HepG2 (cell line): Measurements from ENCODE around the gene PYCARD. TPM values are rescaled to one million over a fixed set of nuclear protein-coding genes. Genes with fewer than 3 reads are reported as not detected.

Experiments used
- AGO1 ChIP-seq: fragments of 200-400 bp; formaldehyde crosslinking; IDR thresholded peaks from 2 replicates; pipeline ENCODE4 v1.6.1; 2017; ENCODE audit warnings: mild to moderate bottlenecking, low read depth, low read length, moderate library complexity; ENCODE audit not compliant: poor library complexity, severe bottlenecking
- CREM ChIP-seq, 2 experiments: sonication (generic) in 1 of 2; formaldehyde crosslinking in 1 of 2; IDR thresholded peaks; 2 replicates each; pipeline versions ENCODE4 v1.4.0 to v1.6.1; 2016 to 2020; ENCODE audit warnings: antibody characterized with exemption in 1 of 2, mild to moderate bottlenecking in 1 of 2, missing genetic modification reagents in 1 of 2
- DPF2 ChIP-seq: sonication (generic); formaldehyde crosslinking; IDR thresholded peaks from 2 replicates; pipeline ENCODE4 v1.4.0; 2020; ENCODE audit warnings: mild to moderate bottlenecking, low read depth, missing genetic modification reagents, borderline replicate concordance
- ELF4 ChIP-seq: sonication (generic); formaldehyde crosslinking; IDR thresholded peaks from 2 replicates; pipeline ENCODE4 v1.5.0; 2020; ENCODE audit warnings: missing genetic modification reagents, mild to moderate bottlenecking, moderate library complexity, borderline replicate concordance
- EZH2 ChIP-seq: conservative IDR thresholded peaks from 2 replicates; pipeline ENCODE4 v1.6.1; 2012; ENCODE audit warnings: mild to moderate bottlenecking, low read depth, low read length, moderate library complexity
- FOXO1 ChIP-seq: sonication (generic); formaldehyde crosslinking; IDR thresholded peaks from 2 replicates; pipeline ENCODE4 v1.4.0; 2020; ENCODE audit warnings: missing genetic modification reagents
- GTF2F1 ChIP-seq: fragments of 150-350 bp; IDR thresholded peaks from 2 replicates; pipeline ENCODE4 v1.6.1; 2014; ENCODE audit warnings: low read length
- MED1 ChIP-seq: sonication (generic); formaldehyde crosslinking; IDR thresholded peaks from 2 replicates; pipeline ENCODE4 v1.4.0; 2020; ENCODE audit warnings: missing genetic modification reagents
- MIER3 ChIP-seq: IDR thresholded peaks from 2 replicates; pipeline ENCODE4 v1.6.1; 2016; ENCODE audit warnings: missing compliant biosample characterization, borderline replicate concordance
- NCOA1 ChIP-seq: sonication (generic); formaldehyde crosslinking; IDR thresholded peaks from 2 replicates; pipeline ENCODE4 v1.9.0; 2021; ENCODE audit warnings: missing genetic modification reagents
- NONO ChIP-seq, 2 experiments: fragments of 450-650 bp in 1 of 2; sonication (generic) in 1 of 2; formaldehyde crosslinking in 1 of 2; IDR thresholded peaks in 1 of 2; conservative IDR thresholded peaks in 1 of 2; 2 replicates each; pipeline versions ENCODE4 v1.6.1 to v1.8.0; 2017 to 2022; ENCODE audit warnings: mild to moderate bottlenecking in 1 of 2, missing genetic modification reagents in 1 of 2, moderate library complexity in 1 of 2
- NRL ChIP-seq: sonication (generic); formaldehyde crosslinking; IDR thresholded peaks from 2 replicates; pipeline ENCODE4 v1.5.0; 2020; ENCODE audit warnings: missing genetic modification reagents, mild to moderate bottlenecking, moderate library complexity, borderline replicate concordance
- PHF5A ChIP-seq: IDR thresholded peaks from one replicate; pipeline ENCODE4 v1.6.1; 2018; ENCODE audit warnings: low read depth, missing genetic modification reagents; ENCODE audit not compliant: unreplicated experiment
- SAP130 ChIP-seq: IDR thresholded peaks from 2 replicates; pipeline ENCODE4 v1.6.1; 2016; ENCODE audit warnings: low read depth
- SATB2 ChIP-seq: sonication (generic); formaldehyde crosslinking; IDR thresholded peaks from 2 replicates; pipeline ENCODE4 v1.5.0; 2020; ENCODE audit warnings: missing genetic modification reagents
- TAF15 ChIP-seq: fragments of 200-400 bp; formaldehyde crosslinking; IDR thresholded peaks from one replicate; pipeline ENCODE4 v1.6.1; 2018; ENCODE audit warnings: mild to moderate bottlenecking, low read depth, low read length; ENCODE audit not compliant: poor library complexity, severe bottlenecking
- THRA ChIP-seq: sonication (generic); formaldehyde crosslinking; IDR thresholded peaks from 2 replicates; pipeline ENCODE4 v1.4.0; 2020; ENCODE audit warnings: missing genetic modification reagents, borderline replicate concordance
- WIZ ChIP-seq: sonication (generic); formaldehyde crosslinking; IDR thresholded peaks from 2 replicates; pipeline ENCODE4 v1.5.1; 2020; ENCODE audit warnings: mild to moderate bottlenecking, missing genetic modification reagents
- YEATS2 ChIP-seq: sonication (generic); formaldehyde crosslinking; IDR thresholded peaks from 2 replicates; pipeline ENCODE4 v1.4.0; 2020; ENCODE audit warnings: missing genetic modification reagents, borderline replicate concordance
- ZNF33A ChIP-seq: sonication (generic); formaldehyde crosslinking; IDR thresholded peaks from 2 replicates; pipeline ENCODE4 v1.5.1; 2020; ENCODE audit warnings: missing genetic modification reagents, mild to moderate bottlenecking, moderate library complexity, borderline replicate concordance
- ZNF354B ChIP-seq: sonication (generic); formaldehyde crosslinking; IDR thresholded peaks from 2 replicates; pipeline ENCODE4 v1.8.0; 2022; ENCODE audit warnings: mild to moderate bottlenecking, missing genetic modification reagents
- ZNF503 ChIP-seq: sonication (generic); formaldehyde crosslinking; IDR thresholded peaks from 2 replicates; pipeline ENCODE4 v1.4.0; 2020; ENCODE audit warnings: missing genetic modification reagents
- ZZZ3 ChIP-seq: sonication (generic); formaldehyde crosslinking; IDR thresholded peaks from 2 replicates; pipeline ENCODE4 v1.4.0; 2020; ENCODE audit warnings: missing genetic modification reagents, mild to moderate bottlenecking, borderline replicate concordance
- polyA plus RNA-seq, 8 experiments: library from polyadenylated mRNA; depleted of rRNA in 3 of 8; stranded (reverse) in 7 of 8; unstranded in 1 of 8; fragments of >200 nt; fragmentation: Illumina TruSeq in 4 of 8; extraction: Trizol in 4 of 8; gene quantifications; 2 replicates each; pipeline versions ENCODE4 v1.2.1 to v1.2.3, GENCODE V29; 2011 to 2016; ENCODE audit warnings: low read depth in 4 of 8, missing spikeins in 1 of 8, mixed read lengths in 1 of 8; ENCODE audit not compliant: insufficient read depth in 1 of 8
- total RNA-seq, 5 experiments: library from RNA; depleted of rRNA; stranded (reverse); fragments of >200 nt; fragmentation: Illumina TruSeq; extraction: Trizol; gene quantifications; 2 replicates each; pipeline ENCODE4 v1.2.3, GENCODE V29; 2016; ENCODE audit warnings: low read depth in 1 of 5
- TF ChIP-seq, protein P1 (sequence below): IDR thresholded peaks from 2 replicates; pipeline ENCODE4 v1.6.1; 2012; ENCODE audit warnings: inconsistent platforms
- TF ChIP-seq, protein P2 (sequence below): sonication (generic); formaldehyde crosslinking; IDR thresholded peaks from 2 replicates; pipeline ENCODE4 v1.5.0; 2020; ENCODE audit warnings: missing genetic modification reagents

PYCARD gene
- total and polyA plus RNA-seq, 2 of the 13 experiments (the other 11 are each of a cell fraction or from before 2014, with no cell fraction given), result 4.8 to 9.2 TPM

- TF ChIP-seq ZNF503 (CRISPR knock-in tag), result 0 out of 2 replicates have a peak, but pooled peaks have one; percentile 15
- no peak for TF ChIP-seq NRL (CRISPR knock-in tag)
- TF ChIP-seq ZNF354B (CRISPR knock-in tag), result no peak
- no peak for TF ChIP-seq ZZZ3
- TF ChIP-seq FOXO1 (CRISPR knock-in tag), result no peak
- no peak for TF ChIP-seq NCOA1 (CRISPR knock-in tag)
- TF ChIP-seq, protein P1, sequence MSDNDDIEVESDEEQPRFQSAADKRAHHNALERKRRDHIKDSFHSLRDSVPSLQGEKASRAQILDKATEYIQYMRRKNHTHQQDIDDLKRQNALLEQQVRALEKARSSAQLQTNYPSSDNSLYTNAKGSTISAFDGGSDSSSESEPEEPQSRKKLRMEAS, result peak; percentile 49; the same call in 1 of the 2 replicates
- TF ChIP-seq PHF5A (CRISPR knock-in tag), result no peak
- peak; percentile 40; the same call in 1 of the 2 replicates for TF ChIP-seq CREM (IDR thresholded peaks at IDR 0.05)
- no peak for TF ChIP-seq CREM (CRISPR knock-in tag; IDR thresholded peaks at IDR 0.05)
- TF ChIP-seq SATB2, result no peak
- no peak for TF ChIP-seq DPF2 (CRISPR knock-in tag)
- peak; percentile 56 for TF ChIP-seq THRA
- peak; percentile 51 for TF ChIP-seq SAP130
- TF ChIP-seq MIER3 (CRISPR knock-in tag), result no peak
- no peak for TF ChIP-seq NONO (IDR thresholded peaks at IDR 0.05)
- TF ChIP-seq NONO (CRISPR knock-in tag; conservative IDR thresholded peaks at IDR 0.05), result no peak
- no peak for TF ChIP-seq EZH2
- TF ChIP-seq GTF2F1, result no peak
- TF ChIP-seq AGO1, result no peak
- TF ChIP-seq MED1 (CRISPR knock-in tag), result peak; percentile 46; the same call in 1 of the 2 replicates
- no peak for TF ChIP-seq WIZ (CRISPR knock-in tag)
- TF ChIP-seq TAF15, result no peak
- TF ChIP-seq, protein P2, sequence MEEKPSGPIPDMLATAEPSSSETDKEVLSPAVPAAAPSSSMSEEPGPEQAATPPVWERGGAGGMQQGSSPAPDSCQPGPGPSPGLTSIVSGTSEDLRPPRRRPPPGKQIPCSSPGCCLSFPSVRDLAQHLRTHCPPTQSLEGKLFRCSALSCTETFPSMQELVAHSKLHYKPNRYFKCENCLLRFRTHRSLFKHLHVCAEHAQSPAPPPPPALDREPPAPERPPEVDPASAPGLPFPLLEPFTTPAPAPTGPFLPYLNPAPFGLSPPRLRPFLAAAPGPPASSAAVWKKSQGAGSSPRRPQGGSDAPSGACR (CRISPR knock-in tag), result no peak
- no peak for TF ChIP-seq ZNF33A (CRISPR knock-in tag)
- TF ChIP-seq YEATS2 (CRISPR knock-in tag), result no peak
- no peak for TF ChIP-seq ELF4 (CRISPR knock-in tag)
Measured at GRCh38 chr16:31206776-31207175, 4.2 kb upstream of the PYCARD start (continued).
